Thyroid gland (tissue), 4 donors: ENCODE results near the gene MSS51. TPM values are rescaled to one million over a fixed set of nuclear protein-coding genes. Genes with fewer than 3 reads are reported as not detected.

ENCODE experiments used
- DNase-seq, 2 donors: peaks; one replicate each; pipeline ENCODE4 v3.0.0-alpha.2; 2019
- H3K27ac ChIP-seq, 3 donors: fragments of 200-600 bp; sonication (generic); 1 replicate in 2 of 3; 2 replicates in 1 of 3; pipeline ENCODE4 v1.5.1; 2016 to 2019; ENCODE audit warnings: mild to moderate bottlenecking in 1 of 3, moderate library complexity in 1 of 3
- H3K27me3 ChIP-seq: fragments of 200-600 bp; sonication (generic); one replicate; pipeline ENCODE4 v1.5.1; 2019
- H3K36me3 ChIP-seq, 2 donors: fragments of 200-600 bp; sonication (generic); one replicate each; pipeline ENCODE4 v1.5.1; 2016 to 2019
- H3K4me1 ChIP-seq, 2 donors: fragments of 200-600 bp; sonication (generic); one replicate each; pipeline ENCODE4 v1.5.1; 2017 to 2019
- H3K4me3 ChIP-seq, 3 donors: fragments of 200-600 bp; sonication (generic); replicated peaks in 1 of 3; 1 replicate in 2 of 3; 2 replicates in 1 of 3; pipeline ENCODE4 v1.5.1; 2016; ENCODE audit warnings: mild to moderate bottlenecking in 1 of 3
- H3K9me3 ChIP-seq: fragments of 200-600 bp; sonication (generic); one replicate; pipeline ENCODE4 v1.5.1; 2017
- CTCF ChIP-seq, 6 experiments: fragments of 200-600 bp in 3 of 6; fragments of 450-650 bp in 3 of 6; sonication (generic) in 3 of 6; IDR thresholded peaks; one replicate each; pipeline ENCODE4 v1.5.1; 2016 to 2019; ENCODE audit warnings: antibody characterized with exemption in 6 of 6, mild to moderate bottlenecking in 2 of 6, inconsistent platforms in 1 of 6, moderate library complexity in 1 of 6
- POLR2A ChIP-seq, 2 donors: fragments of 450-650 bp; IDR thresholded peaks; one replicate each; pipeline ENCODE4 v1.6.1; 2017; ENCODE audit warnings: antibody characterized with exemption in 2 of 2, mild to moderate bottlenecking in 2 of 2, moderate library complexity in 1 of 2
- WGBS, 2 donors: methylation state at CpG; one replicate each; pipeline ENCODE4 v1.1.5; 2017; 5-methylcytosine and 5-hydroxymethylcytosine counted together
- intact Hi-C: fragments of 100-400 bp; cut with DNase I; formaldehyde crosslinking; loops from one replicate; pipeline ENCODE4 v1.15.1; 2023
- total RNA-seq, 4 donors: library from RNA; depleted of rRNA; stranded (reverse); fragments of >200 nt; gene quantifications; one replicate each; pipeline ENCODE4 v1.2.3, GENCODE V29; 2016

Gene MSS51
- total RNA-seq, 4 donors from 2014 or later: 0.94 to 2.9 (median 1.9) TPM

DNA sequence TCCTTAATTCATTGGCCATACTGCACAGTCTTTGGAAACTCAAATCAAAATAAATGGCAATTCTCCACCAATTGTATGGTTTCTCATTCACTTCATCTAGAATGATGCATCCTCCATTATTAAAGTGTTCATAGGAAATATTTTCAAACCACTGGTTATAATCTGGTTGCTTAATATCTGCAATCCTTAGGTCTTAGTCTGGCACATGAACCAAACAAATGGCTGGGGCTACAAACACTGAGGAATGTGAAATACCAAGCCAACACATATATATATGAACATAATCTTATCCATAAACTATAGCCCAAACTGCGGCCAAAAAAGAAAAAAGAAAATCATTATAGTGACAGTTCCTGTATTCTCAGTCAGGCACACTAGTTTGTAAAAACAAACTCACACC is 5.7 kb upstream of the MSS51 start:
- no peak overlapping the region for H3K4me3 ChIP-seq
- WGBS, 2 donors: 95 to 97% methylated on average over 1 of the region's 1 CpG
- no peaks in the 10 kb centered on the region for H3K4me1 ChIP-seq
- H3K36me3 ChIP-seq: peaks cover 0 to 6% of the 10 kb centered on the region in 2 donors
- H3K27ac ChIP-seq: no peak overlapping the region
- no peaks in the 10 kb centered on the region for H3K27me3 ChIP-seq
- DNase-seq: no peak
- H3K9me3 ChIP-seq: no peaks in the 10 kb centered on the region
- intact Hi-C loops: no loop called here
- no peak for TF ChIP-seq CTCF (IDR thresholded peaks at IDR 0.05)
- TF ChIP-seq POLR2A (IDR thresholded peaks at IDR 0.05): no peak

- DNase-seq: no peak
- H3K27ac ChIP-seq: no peak overlapping the region
- no peaks in the 10 kb centered on the region for H3K27me3 ChIP-seq
- H3K36me3 ChIP-seq: peaks cover 0 to 8% of the 10 kb centered on the region in 2 donors
- intact Hi-C loops: no loop called here
- no peaks in the 10 kb centered on the region for H3K4me1 ChIP-seq
- whole genome bisulfite sequencing, 2 donors: 77 to 83% methylated on average over 2 of the region's 2 CpGs
- H3K9me3 ChIP-seq: no peaks in the 10 kb centered on the region
- H3K4me3 ChIP-seq: no peak overlapping the region
- TF ChIP-seq CTCF (IDR thresholded peaks at IDR 0.05) (no peak), POLR2A (IDR thresholded peaks at IDR 0.05) (no peak)
These were observed 469 bp downstream of the MSS51 start for GRCh38 chr10:73432646-73433537.

DNA sequence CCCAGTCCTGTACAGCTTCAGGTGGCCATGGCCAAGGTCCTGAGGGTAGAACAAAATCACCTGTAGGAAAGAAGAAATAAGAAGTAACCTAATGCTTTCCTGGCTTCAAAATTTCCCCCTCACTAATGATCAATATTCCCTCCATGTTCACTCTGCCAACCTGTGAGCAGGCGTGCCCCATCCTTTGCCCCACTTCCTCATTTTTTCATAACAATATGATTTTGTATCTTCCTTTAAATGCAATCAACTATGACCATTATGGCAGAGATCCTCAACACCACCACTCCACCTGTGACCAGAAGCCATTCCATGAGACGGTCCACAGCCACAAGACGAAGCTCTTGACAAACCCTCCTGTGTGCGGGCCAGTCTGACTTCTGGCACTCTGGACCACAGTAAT is 7.0 kb downstream of the MSS51 start:
- Histone ChIP-seq H3K9me3 (no peaks in the 10 kb centered on the region), H3K27ac (no peak overlapping the region), H3K4me3 (no peak overlapping the region), H3K36me3 (peaks cover 7 to 31% of the 10 kb centered on the region in 2 donors), H3K4me1 (no peaks in the 10 kb centered on the region), H3K27me3 (no peaks in the 10 kb centered on the region)
- TF ChIP-seq POLR2A (IDR thresholded peaks at IDR 0.05): no peak
- no peak for TF ChIP-seq CTCF (IDR thresholded peaks at IDR 0.05)
- intact Hi-C loops: no loop called here
- 93 to 99% methylated on average over 4 of the region's 4 CpGs for WGBS, 2 donors
- no peak for DNase-seq

GRCh38 chr10:73424478-73424877 is 8.9 kb downstream of the MSS51 start:
- DNase-seq: no peak
- 96 to 98% methylated on average over 3 of the region's 3 CpGs for WGBS, 2 donors
- Histone ChIP-seq H3K27ac (no peak overlapping the region), H3K36me3 (peaks cover 7 to 31% of the 10 kb centered on the region in 2 donors), H3K4me1 (no peaks in the 10 kb centered on the region), H3K4me3 (no peak overlapping the region), H3K9me3 (no peaks in the 10 kb centered on the region), H3K27me3 (no peaks in the 10 kb centered on the region)
- TF ChIP-seq CTCF (IDR thresholded peaks at IDR 0.05) (no peak), POLR2A (IDR thresholded peaks at IDR 0.05) (no peak)
- intact Hi-C loops: no loop called here

- H3K4me1 ChIP-seq: no peaks in the 10 kb centered on the region
- H3K4me3 ChIP-seq: no peak overlapping the region
- intact Hi-C loops: no loop called here
- no peaks in the 10 kb centered on the region for H3K27me3 ChIP-seq
- no peak overlapping the region for H3K27ac ChIP-seq
- H3K9me3 ChIP-seq: no peaks in the 10 kb centered on the region
- peaks cover 7 to 31% of the 10 kb centered on the region in 2 donors for H3K36me3 ChIP-seq
- TF ChIP-seq CTCF (IDR thresholded peaks at IDR 0.05) (no peak), POLR2A (IDR thresholded peaks at IDR 0.05) (no peak)
- no peak for DNase-seq
These were observed 10.1 kb downstream of the MSS51 start for GRCh38 chr10:73423309-73423708.
